ENCODE results near the gene OR2V1.
"Not testable (repeated sequence)": the region's sequence is repeated elsewhere in the genome, so short reads cannot be mapped to it uniquely, and the experiment has no call there.

GRCh38 chr5:181097759-181098491 lies 33.0 kb downstream of the OR2V1 start:
- TF ChIP-seq CTCF, EZH2, EZH2phosphoT487 (IDR thresholded peaks at IDR 0.05): not testable (repeated sequence)
